ENCODE results near the gene LDHA. TPM values are rescaled to one million over a fixed set of nuclear protein-coding genes. Genes with fewer than 3 reads are reported as not detected.

The LDHA gene
- total RNA-seq, 2 experiments from 2014 or later = 398 to 1,156 TPM

- Histone ChIP-seq H3K9me3 (ENCODE audit: low read length) (peaks cover 8% of the 10 kb centered on the region), H3K4me3 (ENCODE audit: low read depth, low read length, poor library complexity, severe bottlenecking) (no peak overlapping the region), H3K27ac (ENCODE audit: low read depth, low read length, poor library complexity, severe bottlenecking) (no peak overlapping the region), H4K20me1 (ENCODE audit: insufficient read depth, low read length) (no peaks in the 10 kb centered on the region), H3K4me1 (ENCODE audit: insufficient read depth, low read length, poor library complexity, severe bottlenecking) (no peaks in the 10 kb centered on the region), H3K4me2 (ENCODE audit: low read length) (no peak overlapping the region), H3K79me2 (ENCODE audit: insufficient read depth, low read depth, low read length) (no peaks in the 10 kb centered on the region), H2AFZ (ENCODE audit: low read length) (no peak overlapping the region), H3K36me3 (ENCODE audit: insufficient read depth, low read length) (no peaks in the 10 kb centered on the region), H3K9me2 (ENCODE audit: insufficient read depth, low read length) (no peaks in the 10 kb centered on the region)
- CTCF ChIA-PET (ENCODE audit: unreplicated experiment) = no interaction called here
- intact Hi-C loops (cut with micrococcal nuclease; ENCODE audit: unreplicated experiment) = no loop called here
- BruUV-seq (replicated peaks) = no TSS peak
- no peak for DNase-seq (ENCODE audit: low spot score)
- no peak for TF ChIP-seq CTCF (conservative IDR thresholded peaks at IDR 0.05; ENCODE audit: low read length)
- no peak for TF ChIP-seq EZH2phosphoT487 (IDR thresholded peaks at IDR 0.05; ENCODE audit: borderline replicate concordance, low read depth, low read length)
- POLR2A ChIA-PET = interaction anchor here (0.5 to 0.7 kb wide), 3 partner anchors 23 to 1379 kb away, joined by 3 to 6 read pairs (median 3); no protein-coding TSS in a partner anchor
These were observed 44.3 kb downstream of the LDHA start for GRCh38 chr11:18438691-18439090.

GRCh38 chr11:18449251-18449650 is 54.9 kb downstream of the LDHA start:
- Histone ChIP-seq H2AFZ (ENCODE audit: low read length) (no peak overlapping the region), H3K4me2 (ENCODE audit: low read length) (no peak overlapping the region), H3K9me3 (ENCODE audit: low read length) (no peaks in the 10 kb centered on the region), H3K9me2 (ENCODE audit: insufficient read depth, low read length) (no peaks in the 10 kb centered on the region), H3K4me1 (ENCODE audit: insufficient read depth, low read length, poor library complexity, severe bottlenecking) (no peaks in the 10 kb centered on the region), H3K4me3 (ENCODE audit: low read depth, low read length, poor library complexity, severe bottlenecking) (no peak overlapping the region), H3K79me2 (ENCODE audit: insufficient read depth, low read depth, low read length) (no peaks in the 10 kb centered on the region), H4K20me1 (ENCODE audit: insufficient read depth, low read length) (no peaks in the 10 kb centered on the region), H3K36me3 (ENCODE audit: insufficient read depth, low read length) (no peaks in the 10 kb centered on the region), H3K27ac (ENCODE audit: low read depth, low read length, poor library complexity, severe bottlenecking) (no peak overlapping the region)
- ChIA-PET POLR2A (interaction anchor here (0.6 to 1.1 kb wide), 6 partner anchors 18 to 332 kb away, joined by 3 to 6 read pairs (median 4); no protein-coding TSS in a partner anchor), CTCF (ENCODE audit: unreplicated experiment) (no interaction called here)
- DNase-seq (ENCODE audit: low spot score) = no peak
- BruUV-seq (replicated peaks) = no TSS peak
- intact Hi-C loops (cut with micrococcal nuclease; ENCODE audit: unreplicated experiment) = no loop called here
- TF ChIP-seq EZH2phosphoT487 (IDR thresholded peaks at IDR 0.05; ENCODE audit: borderline replicate concordance, low read depth, low read length) = no peak
- no peak for TF ChIP-seq CTCF (conservative IDR thresholded peaks at IDR 0.05; ENCODE audit: low read length)

GRCh38 chr11:18452927-18453326 is 58.6 kb downstream of the LDHA start:
- Histone ChIP-seq H3K4me2 (ENCODE audit: low read length) (no peak overlapping the region), H3K9me2 (ENCODE audit: insufficient read depth, low read length) (no peaks in the 10 kb centered on the region), H3K9me3 (ENCODE audit: low read length) (no peaks in the 10 kb centered on the region), H3K4me3 (ENCODE audit: low read depth, low read length, poor library complexity, severe bottlenecking) (no peak overlapping the region), H3K36me3 (ENCODE audit: insufficient read depth, low read length) (no peaks in the 10 kb centered on the region), H3K79me2 (ENCODE audit: insufficient read depth, low read depth, low read length) (no peaks in the 10 kb centered on the region), H3K27ac (ENCODE audit: low read depth, low read length, poor library complexity, severe bottlenecking) (no peak overlapping the region), H4K20me1 (ENCODE audit: insufficient read depth, low read length) (no peaks in the 10 kb centered on the region), H2AFZ (ENCODE audit: low read length) (no peak overlapping the region), H3K4me1 (ENCODE audit: insufficient read depth, low read length, poor library complexity, severe bottlenecking) (no peaks in the 10 kb centered on the region)
- ChIA-PET POLR2A (interaction anchor here (0.6 to 1.3 kb wide), 6 partner anchors 8 to 183 kb away, joined by 3 to 4 read pairs (median 3); no protein-coding TSS in a partner anchor), CTCF (ENCODE audit: unreplicated experiment) (no interaction called here)
- no TSS peak for BruUV-seq (replicated peaks)
- TF ChIP-seq CTCF (conservative IDR thresholded peaks at IDR 0.05; ENCODE audit: low read length) (no peak), EZH2phosphoT487 (IDR thresholded peaks at IDR 0.05; ENCODE audit: borderline replicate concordance, low read depth, low read length) (no peak)
- intact Hi-C loops (cut with micrococcal nuclease; ENCODE audit: unreplicated experiment) = no loop called here
- DNase-seq (ENCODE audit: low spot score) = no peak

All from OCI-LY7 (cell line).